ENCODE data around the gene GLRX5. TPM values are rescaled to one million over a fixed set of nuclear protein-coding genes. Genes with fewer than 3 reads are reported as not detected.

The GLRX5 gene
- total and polyA plus RNA-seq, 10 donors, result 18.2 to 48.4 (median 28.2) TPM

DNA sequence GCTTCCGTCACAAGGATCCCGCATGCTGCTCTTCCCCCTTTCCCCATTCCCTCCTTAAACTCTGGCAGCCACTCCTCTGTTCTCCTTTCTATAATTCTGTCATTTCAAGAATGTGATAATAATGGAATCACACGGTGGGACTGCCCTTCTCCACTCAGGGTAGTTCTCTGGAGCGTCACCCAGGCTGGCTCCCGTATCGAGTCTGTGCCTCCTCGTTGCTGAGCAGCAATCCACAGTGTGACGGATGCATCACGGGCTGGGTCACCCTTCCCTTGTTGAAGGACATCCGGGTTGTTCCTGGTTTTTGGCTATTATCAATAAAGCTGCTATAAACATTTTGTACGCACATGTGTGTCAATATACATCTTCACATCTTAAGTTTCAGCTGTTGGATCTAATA, 12.7 kb upstream of the GLRX5 start:
- TF ChIP-seq, protein P1, sequence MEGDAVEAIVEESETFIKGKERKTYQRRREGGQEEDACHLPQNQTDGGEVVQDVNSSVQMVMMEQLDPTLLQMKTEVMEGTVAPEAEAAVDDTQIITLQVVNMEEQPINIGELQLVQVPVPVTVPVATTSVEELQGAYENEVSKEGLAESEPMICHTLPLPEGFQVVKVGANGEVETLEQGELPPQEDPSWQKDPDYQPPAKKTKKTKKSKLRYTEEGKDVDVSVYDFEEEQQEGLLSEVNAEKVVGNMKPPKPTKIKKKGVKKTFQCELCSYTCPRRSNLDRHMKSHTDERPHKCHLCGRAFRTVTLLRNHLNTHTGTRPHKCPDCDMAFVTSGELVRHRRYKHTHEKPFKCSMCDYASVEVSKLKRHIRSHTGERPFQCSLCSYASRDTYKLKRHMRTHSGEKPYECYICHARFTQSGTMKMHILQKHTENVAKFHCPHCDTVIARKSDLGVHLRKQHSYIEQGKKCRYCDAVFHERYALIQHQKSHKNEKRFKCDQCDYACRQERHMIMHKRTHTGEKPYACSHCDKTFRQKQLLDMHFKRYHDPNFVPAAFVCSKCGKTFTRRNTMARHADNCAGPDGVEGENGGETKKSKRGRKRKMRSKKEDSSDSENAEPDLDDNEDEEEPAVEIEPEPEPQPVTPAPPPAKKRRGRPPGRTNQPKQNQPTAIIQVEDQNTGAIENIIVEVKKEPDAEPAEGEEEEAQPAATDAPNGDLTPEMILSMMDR (IDR thresholded peaks at IDR 0.05 in 8 of 11, conservative IDR thresholded peaks at IDR 0.05 in 3 of 11), result no peak
- TF ChIP-seq POLR2A (IDR thresholded peaks at IDR 0.05) (no peak), POLR2AphosphoS5 (IDR thresholded peaks at IDR 0.05) (no peak)
- H3K9me3 ChIP-seq, result no peaks in the 10 kb centered on the region
- 86 to 94% (median 88%) methylated on average over 11 of the region's 11 CpGs for WGBS, 5 donors
- H3K27ac ChIP-seq, result peak overlapping the region in 3 of 8 donors; percentile 65 to 97 (median 83)
- no peaks in the 10 kb centered on the region for H3K36me3 ChIP-seq
- H3K27me3 ChIP-seq (replicated peaks in 1 of 7), result no peaks in the 10 kb centered on the region
- peak overlapping the region in 1 of 8 donors; percentile 17 for H3K4me3 ChIP-seq
- no peak for DNase-seq
- intact Hi-C loops (cut with DNase I; ENCODE audit: low total_unique reads), result no loop called here
- peaks cover 41 to 100% (median 78%) of the 10 kb centered on the region in 6 donors for H3K4me1 ChIP-seq

DNA sequence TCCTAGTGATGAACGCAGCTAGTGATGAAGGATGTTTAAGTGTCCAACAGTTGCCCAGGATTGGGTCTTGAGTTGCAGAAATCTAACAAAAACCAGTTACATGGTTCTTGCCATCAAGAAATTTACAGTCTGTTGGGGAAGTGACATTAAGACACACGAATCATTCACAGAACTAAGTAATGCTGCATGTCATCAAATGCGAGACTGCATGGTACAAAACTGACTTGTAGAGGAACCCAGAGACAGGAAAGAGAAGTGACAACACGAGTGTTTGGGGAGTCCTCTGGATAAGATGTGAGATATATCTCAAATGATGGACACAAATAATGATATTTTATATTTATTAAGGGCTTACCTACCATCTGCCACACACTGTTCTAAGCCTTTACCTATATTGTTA, 12.3 kb upstream of the GLRX5 start:
- peaks cover 41 to 100% (median 78%) of the 10 kb centered on the region in 6 donors for H3K4me1 ChIP-seq
- H3K36me3 ChIP-seq, result no peaks in the 10 kb centered on the region
- TF ChIP-seq POLR2AphosphoS5 (IDR thresholded peaks at IDR 0.05) (no peak), POLR2A (IDR thresholded peaks at IDR 0.05) (no peak)
- TF ChIP-seq, protein P1 (IDR thresholded peaks at IDR 0.05 in 8 of 11, conservative IDR thresholded peaks at IDR 0.05 in 3 of 11), result no peak
- no peaks in the 10 kb centered on the region for H3K27me3 ChIP-seq (replicated peaks in 1 of 7)
- peak overlapping the region in 1 of 8 donors; percentile 17 for H3K4me3 ChIP-seq
- 45 to 76% (median 65%) methylated on average over 4 of the region's 4 CpGs for WGBS, 5 donors
- H3K27ac ChIP-seq, result peak overlapping the region in 5 of 8 donors; percentile 19 to 97 (median 65)
- H3K9me3 ChIP-seq, result no peaks in the 10 kb centered on the region
- DNase-seq, result no peak
- intact Hi-C loops (cut with DNase I; ENCODE audit: low total_unique reads), result no loop called here

DNA sequence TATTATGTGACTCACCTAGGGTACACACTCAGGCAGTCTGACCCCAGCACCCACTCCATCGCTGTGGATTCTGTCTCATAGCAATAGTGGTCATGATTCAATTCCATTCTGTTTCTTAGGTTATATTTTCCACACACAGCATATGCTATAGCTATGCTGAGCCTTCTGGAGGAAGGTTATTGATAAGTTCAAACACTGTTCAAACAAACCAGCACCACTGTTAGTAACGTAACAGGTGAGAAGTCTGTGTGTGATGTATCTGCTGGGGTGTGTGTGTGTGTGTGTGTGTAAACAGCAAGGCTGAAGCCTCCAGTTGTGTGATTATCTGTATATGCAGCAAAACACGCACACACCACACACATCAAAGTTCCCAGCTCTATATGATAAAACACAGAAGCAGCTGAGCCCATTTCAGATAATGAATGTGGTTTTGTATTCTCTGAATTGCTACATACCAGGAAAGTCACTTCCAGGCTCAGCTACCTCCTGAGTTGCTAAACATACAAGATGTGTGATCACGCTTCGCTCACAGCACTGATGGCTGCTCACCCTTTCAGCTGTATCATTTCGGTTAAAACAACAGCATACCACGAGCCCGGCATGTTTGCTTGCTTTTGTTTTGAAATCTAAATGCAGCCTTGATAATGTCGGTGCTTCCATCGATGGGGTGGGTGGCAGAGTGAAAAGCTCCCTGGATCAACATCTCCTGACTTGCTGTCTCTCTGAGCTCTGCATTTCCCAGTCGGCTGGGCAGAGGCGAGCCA, 11.6 kb upstream of the GLRX5 start:
- H3K27me3 ChIP-seq (replicated peaks in 1 of 7), result no peaks in the 10 kb centered on the region
- WGBS, 5 donors, result 37 to 55% (median 53%) methylated on average over 12 of the region's 12 CpGs
- peaks cover 36 to 96% (median 74%) of the 10 kb centered on the region in 6 donors for H3K4me1 ChIP-seq
- H3K4me3 ChIP-seq, result peak overlapping the region in 1 of 8 donors; percentile 27
- DNase-seq, result no peak
- intact Hi-C loops (cut with DNase I; ENCODE audit: low total_unique reads), result no loop called here
- no peaks in the 10 kb centered on the region for H3K9me3 ChIP-seq
- no peak for TF ChIP-seq POLR2A (IDR thresholded peaks at IDR 0.05)
- TF ChIP-seq, protein P1 (IDR thresholded peaks at IDR 0.05 in 8 of 11, conservative IDR thresholded peaks at IDR 0.05 in 3 of 11), result no peak
- TF ChIP-seq POLR2AphosphoS5 (IDR thresholded peaks at IDR 0.05), result no peak
- peak overlapping the region; percentile 19 to 97 (median 58) for H3K27ac ChIP-seq
- no peaks in the 10 kb centered on the region for H3K36me3 ChIP-seq

DNA sequence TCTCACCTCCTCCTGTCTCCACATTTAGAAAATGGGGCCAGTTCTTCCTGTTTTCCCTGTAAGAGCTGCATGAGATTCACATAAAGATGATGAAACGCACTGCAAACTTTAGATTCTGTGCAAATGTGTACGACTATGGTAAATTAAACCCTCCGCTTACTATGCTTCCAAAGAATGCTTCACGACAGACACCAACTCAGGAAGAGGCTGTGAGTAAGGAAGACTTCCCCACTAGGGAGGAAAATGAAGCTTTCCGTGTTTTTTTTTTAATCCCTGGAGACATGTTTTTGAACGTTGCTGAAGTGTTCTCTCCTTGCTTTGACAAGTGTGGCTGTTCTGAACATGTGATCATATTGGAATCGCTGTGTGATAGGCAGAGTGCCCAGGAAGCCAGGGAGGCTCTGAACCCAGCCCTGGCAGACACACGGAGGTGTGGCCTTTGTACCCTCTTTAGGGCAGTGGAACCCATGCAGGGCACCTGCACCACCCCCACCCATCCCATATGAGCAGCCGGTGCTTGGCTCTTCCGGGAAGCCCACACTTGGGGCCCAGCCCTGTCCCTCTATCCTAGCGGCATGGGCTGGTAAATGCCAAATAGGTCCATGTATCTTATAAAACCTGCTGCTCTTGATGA, 10.9 kb upstream of the GLRX5 start:
- H3K9me3 ChIP-seq, result no peaks in the 10 kb centered on the region
- TF ChIP-seq POLR2AphosphoS5 (IDR thresholded peaks at IDR 0.05), result no peak
- TF ChIP-seq, protein P1 (IDR thresholded peaks at IDR 0.05 in 8 of 11, conservative IDR thresholded peaks at IDR 0.05 in 3 of 11), result no peak
- no peak for TF ChIP-seq POLR2A (IDR thresholded peaks at IDR 0.05)
- intact Hi-C loops (cut with DNase I; ENCODE audit: low total_unique reads), result no loop called here
- H3K4me1 ChIP-seq, result peaks cover 29 to 89% (median 67%) of the 10 kb centered on the region in 6 donors
- DNase-seq, result no peak
- 33 to 45% (median 37%) methylated on average over 11 of the region's 11 CpGs for WGBS, 5 donors
- H3K4me3 ChIP-seq, result peak overlapping the region in 1 of 8 donors; percentile 27
- peaks cover 0 to under 1% (median 0%) of the 10 kb centered on the region in 6 donors for H3K36me3 ChIP-seq
- H3K27ac ChIP-seq, result peak overlapping the region; percentile 12 to 97 (median 58)
- no peaks in the 10 kb centered on the region for H3K27me3 ChIP-seq (replicated peaks in 1 of 7)

Data from spleen (tissue), 11 donors.